Nucleus accumbens (tissue), 56 donors: ENCODE results near the gene MAP3K14.

Source experiments
- DNase-seq, 56 donors: peaks; one replicate each; lab custom pipeline; 2025; lab: John Stamatoyannopoulos, UW

Gene MAP3K14

GRCh38 chr17:45318561-45319230, 1.9 kb upstream of the MAP3K14 start:
- no peak for DNase-seq

GRCh38 chr17:45317111-45317928, 500 bp upstream of the MAP3K14 start:
- peak; percentile 94 to 100 (median 99) for DNase-seq

GRCh38 chr17:45315648-45316433, 979 bp downstream of the MAP3K14 start:
- no peak for DNase-seq

GRCh38 chr17:45314741-45315647, 1.8 kb downstream of the MAP3K14 start:
- DNase-seq = no peak

- DNase-seq = no peak
These were observed 2.7 kb downstream of the MAP3K14 start for GRCh38 chr17:45313996-45314740.

GRCh38 chr17:45313421-45313771, 3.4 kb downstream of the MAP3K14 start:
- no peak for DNase-seq

- DNase-seq = no peak
These were observed 4.1 kb downstream of the MAP3K14 start for GRCh38 chr17:45312477-45313420.

GRCh38 chr17:45311760-45312476, 4.9 kb downstream of the MAP3K14 start:
- DNase-seq = peak in 9 of 56 donors; percentile 9 to 39 (median 24)

GRCh38 chr17:45311401-45311759, 5.4 kb downstream of the MAP3K14 start:
- DNase-seq = no peak

- DNase-seq = peak in 1 of 56 donors; percentile 20
These were observed 6.2 kb downstream of the MAP3K14 start for GRCh38 chr17:45310380-45311324.

- no peak for DNase-seq
These were observed 7.4 kb downstream of the MAP3K14 start for GRCh38 chr17:45309400-45309799.

GRCh38 chr17:45308840-45309239, 8.0 kb downstream of the MAP3K14 start:
- DNase-seq = no peak

GRCh38 chr17:45308016-45308365, 8.8 kb downstream of the MAP3K14 start:
- no peak for DNase-seq

- DNase-seq = peak in 1 of 56 donors; percentile 18
These were observed 9.4 kb downstream of the MAP3K14 start for GRCh38 chr17:45307290-45308015.

- DNase-seq = no peak
These were observed 10.2 kb downstream of the MAP3K14 start for GRCh38 chr17:45306623-45307022.

- DNase-seq = no peak
These were observed 10.7 kb downstream of the MAP3K14 start for GRCh38 chr17:45306094-45306493.
